ENCODE results near the gene MAP1S.

Gene MAP1S

GRCh38 chr19:17757125-17757524, 37.8 kb downstream of the MAP1S start:
- Histone ChIP-seq H3K4me3 (ENCODE audit: low read length) (no peak overlapping the region), H3K4me2 (ENCODE audit: low read length) (no peak overlapping the region), H3K4me1 (ENCODE audit: control insufficient read depth, insufficient read depth, low read length) (no peaks in the 10 kb centered on the region), H3K27me3 (ENCODE audit: control insufficient read depth, insufficient read depth, low read length) (peaks cover 30% of the 10 kb centered on the region), H3K9me3 (replicated peaks; ENCODE audit: low read length) (no peaks in the 10 kb centered on the region), H3K36me3 (ENCODE audit: insufficient read depth, low read length) (no peaks in the 10 kb centered on the region), H3K9ac (ENCODE audit: low read depth, low read length) (no peak overlapping the region)

- Histone ChIP-seq H3K27me3 (ENCODE audit: control insufficient read depth, insufficient read depth, low read length) (peaks cover 26% of the 10 kb centered on the region), H3K9ac (ENCODE audit: low read depth, low read length) (no peak overlapping the region), H3K9me3 (replicated peaks; ENCODE audit: low read length) (no peaks in the 10 kb centered on the region), H3K4me1 (ENCODE audit: control insufficient read depth, insufficient read depth, low read length) (no peaks in the 10 kb centered on the region), H3K36me3 (ENCODE audit: insufficient read depth, low read length) (no peaks in the 10 kb centered on the region), H3K4me3 (ENCODE audit: low read length) (no peak overlapping the region), H3K4me2 (ENCODE audit: low read length) (no peak overlapping the region)
Measured at GRCh38 chr19:17758515-17758914, 39.2 kb downstream of the MAP1S start.

DNA sequence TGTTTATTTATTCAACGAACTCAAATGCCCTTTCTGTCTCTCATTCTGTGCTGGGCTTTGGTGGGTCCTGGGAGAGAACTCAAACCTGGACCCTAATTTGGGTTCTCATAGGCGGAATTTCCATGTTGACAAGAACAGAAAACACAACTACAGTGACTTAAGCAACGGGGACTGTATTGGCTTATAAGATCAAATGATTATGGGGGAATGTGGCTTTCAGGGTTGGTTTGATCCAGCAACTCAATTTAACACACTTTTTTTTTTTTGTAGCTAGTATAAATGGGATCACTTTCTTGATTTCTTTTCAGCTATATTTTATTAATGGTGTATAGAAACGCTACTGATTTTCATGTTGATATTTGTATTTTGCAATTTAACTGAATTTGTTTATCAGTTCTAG, 41.9 kb downstream of the MAP1S start:
- H3K4me1 ChIP-seq (ENCODE audit: control insufficient read depth, insufficient read depth, low read length) = no peaks in the 10 kb centered on the region
- H3K36me3 ChIP-seq (ENCODE audit: insufficient read depth, low read length) = no peaks in the 10 kb centered on the region

DNA sequence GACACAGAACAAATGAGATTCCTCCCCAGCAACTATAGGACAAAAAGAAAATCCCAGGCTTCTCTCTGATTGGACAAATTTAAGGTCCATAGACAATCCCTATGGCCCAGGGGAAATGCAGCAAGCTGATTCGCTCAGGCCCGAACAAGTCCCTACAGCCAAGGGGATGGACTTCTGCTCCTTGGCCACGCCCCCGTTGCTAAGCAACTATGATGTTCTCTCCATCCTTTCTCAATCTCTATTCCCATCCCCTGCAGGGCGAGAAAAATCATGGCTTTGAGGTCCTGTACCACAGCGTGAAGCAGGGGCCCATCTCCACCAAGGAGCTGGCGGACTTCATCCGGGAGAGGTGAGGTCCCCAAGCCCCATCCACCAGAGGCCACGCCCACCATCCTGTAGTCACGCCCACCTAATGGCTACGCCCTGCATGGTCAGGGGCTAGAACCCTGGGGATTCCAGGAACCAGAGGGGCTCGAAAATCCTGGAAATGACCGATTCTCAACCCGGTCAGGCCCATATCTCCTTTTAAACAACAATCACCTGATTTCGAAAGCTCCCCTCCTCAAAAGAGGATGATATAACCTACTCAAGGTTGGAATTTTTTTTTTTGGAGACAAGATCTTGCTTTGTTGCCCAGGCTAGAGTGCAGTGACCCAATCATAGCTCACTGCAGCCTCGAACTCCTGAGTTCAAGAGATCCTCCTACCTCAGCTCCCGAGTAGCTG, 43.4 kb downstream of the MAP1S start:
- Histone ChIP-seq H3K36me3 (ENCODE audit: insufficient read depth, low read length) (no peaks in the 10 kb centered on the region), H3K4me2 (ENCODE audit: low read length) (no peak overlapping the region), H3K9me3 (replicated peaks; ENCODE audit: low read length) (no peaks in the 10 kb centered on the region), H3K27me3 (ENCODE audit: control insufficient read depth, insufficient read depth, low read length) (peaks cover 5% of the 10 kb centered on the region), H3K4me1 (ENCODE audit: control insufficient read depth, insufficient read depth, low read length) (peaks cover 4% of the 10 kb centered on the region), H3K4me3 (ENCODE audit: low read length) (no peak overlapping the region), H3K9ac (ENCODE audit: low read depth, low read length) (no peak overlapping the region)

More for the DNA sequence above, 41.9 kb downstream of the MAP1S start:
- Histone ChIP-seq H3K4me3 (ENCODE audit: low read length) (no peak overlapping the region), H3K9me3 (replicated peaks; ENCODE audit: low read length) (no peaks in the 10 kb centered on the region), H3K9ac (ENCODE audit: low read depth, low read length) (no peak overlapping the region), H3K27me3 (ENCODE audit: control insufficient read depth, insufficient read depth, low read length) (peaks cover 10% of the 10 kb centered on the region), H3K4me2 (ENCODE audit: low read length) (no peak overlapping the region)

DNA sequence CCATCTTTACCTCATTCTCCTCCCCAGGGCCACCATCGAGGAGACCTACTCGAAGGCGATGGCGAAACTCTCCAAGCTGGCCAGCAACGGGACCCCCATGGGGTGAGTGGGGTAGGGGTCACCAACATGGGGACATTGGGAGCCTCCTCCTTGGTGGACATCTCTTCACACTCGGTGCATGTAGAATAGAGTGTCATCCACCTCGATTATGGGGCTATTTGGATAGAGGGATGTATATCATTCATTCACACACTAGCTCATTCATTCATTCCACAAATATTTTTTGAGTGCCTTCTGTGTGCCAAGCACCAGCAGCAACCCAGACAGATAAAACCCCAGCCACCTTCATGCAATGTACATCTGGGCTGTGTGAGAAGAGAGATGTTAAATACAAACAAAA, 45.1 kb downstream of the MAP1S start:
- H3K9me3 ChIP-seq (replicated peaks; ENCODE audit: low read length) = no peaks in the 10 kb centered on the region
- H3K4me1 ChIP-seq (ENCODE audit: control insufficient read depth, insufficient read depth, low read length) = peaks cover 4% of the 10 kb centered on the region
- no peak overlapping the region for H3K4me3 ChIP-seq (ENCODE audit: low read length)
- no peak overlapping the region for H3K9ac ChIP-seq (ENCODE audit: low read depth, low read length)
- no peak overlapping the region for H3K4me2 ChIP-seq (ENCODE audit: low read length)
- H3K27me3 ChIP-seq (ENCODE audit: control insufficient read depth, insufficient read depth, low read length) = peaks cover 5% of the 10 kb centered on the region
- H3K36me3 ChIP-seq (ENCODE audit: insufficient read depth, low read length) = no peaks in the 10 kb centered on the region

GRCh38 chr19:17765069-17765618, 45.9 kb downstream of the MAP1S start:
- peaks cover 4% of the 10 kb centered on the region for H3K4me1 ChIP-seq (ENCODE audit: control insufficient read depth, insufficient read depth, low read length)
- no peaks in the 10 kb centered on the region for H3K9me3 ChIP-seq (replicated peaks; ENCODE audit: low read length)
- peaks cover 5% of the 10 kb centered on the region for H3K27me3 ChIP-seq (ENCODE audit: control insufficient read depth, insufficient read depth, low read length)
- no peak overlapping the region for H3K9ac ChIP-seq (ENCODE audit: low read depth, low read length)
- no peak overlapping the region for H3K4me3 ChIP-seq (ENCODE audit: low read length)
- H3K4me2 ChIP-seq (ENCODE audit: low read length) = no peak overlapping the region
- no peaks in the 10 kb centered on the region for H3K36me3 ChIP-seq (ENCODE audit: insufficient read depth, low read length)

GRCh38 chr19:17766543-17767131, 47.4 kb downstream of the MAP1S start:
- H3K4me3 ChIP-seq (ENCODE audit: low read length) = peak overlapping the region; percentile 45
- H3K36me3 ChIP-seq (ENCODE audit: insufficient read depth, low read length) = no peaks in the 10 kb centered on the region
- H3K9ac ChIP-seq (ENCODE audit: low read depth, low read length) = no peak overlapping the region

GRCh38 chr19:17767559-17767958, 48.3 kb downstream of the MAP1S start:
- no peak overlapping the region for H3K9ac ChIP-seq (ENCODE audit: low read depth, low read length)
- no peaks in the 10 kb centered on the region for H3K27me3 ChIP-seq (ENCODE audit: control insufficient read depth, insufficient read depth, low read length)
- no peaks in the 10 kb centered on the region for H3K36me3 ChIP-seq (ENCODE audit: insufficient read depth, low read length)
- no peak overlapping the region for H3K4me3 ChIP-seq (ENCODE audit: low read length)
- H3K9me3 ChIP-seq (replicated peaks; ENCODE audit: low read length) = no peaks in the 10 kb centered on the region
- H3K4me1 ChIP-seq (ENCODE audit: control insufficient read depth, insufficient read depth, low read length) = peaks cover 4% of the 10 kb centered on the region
- no peak overlapping the region for H3K4me2 ChIP-seq (ENCODE audit: low read length)

More at GRCh38 chr19:17766543-17767131, 47.4 kb downstream of the MAP1S start:
- H3K4me2 ChIP-seq (ENCODE audit: low read length) = peak overlapping the region; percentile 83
- H3K4me1 ChIP-seq (ENCODE audit: control insufficient read depth, insufficient read depth, low read length) = peaks cover 4% of the 10 kb centered on the region
- H3K27me3 ChIP-seq (ENCODE audit: control insufficient read depth, insufficient read depth, low read length) = no peaks in the 10 kb centered on the region
- H3K9me3 ChIP-seq (replicated peaks; ENCODE audit: low read length) = no peaks in the 10 kb centered on the region

GRCh38 chr19:17770613-17771012, 51.3 kb downstream of the MAP1S start:
- peaks cover 4% of the 10 kb centered on the region for H3K4me1 ChIP-seq (ENCODE audit: control insufficient read depth, insufficient read depth, low read length)
- no peak overlapping the region for H3K9ac ChIP-seq (ENCODE audit: low read depth, low read length)
- no peaks in the 10 kb centered on the region for H3K36me3 ChIP-seq (ENCODE audit: insufficient read depth, low read length)
- H3K9me3 ChIP-seq (replicated peaks; ENCODE audit: low read length) = no peaks in the 10 kb centered on the region
- peaks cover 2% of the 10 kb centered on the region for H3K27me3 ChIP-seq (ENCODE audit: control insufficient read depth, insufficient read depth, low read length)
- no peak overlapping the region for H3K4me3 ChIP-seq (ENCODE audit: low read length)
- no peak overlapping the region for H3K4me2 ChIP-seq (ENCODE audit: low read length)

- H3K9me3 ChIP-seq (replicated peaks; ENCODE audit: low read length) = no peaks in the 10 kb centered on the region
- H3K4me3 ChIP-seq (ENCODE audit: low read length) = no peak overlapping the region
- H3K27me3 ChIP-seq (ENCODE audit: control insufficient read depth, insufficient read depth, low read length) = peaks cover 6% of the 10 kb centered on the region
- H3K4me2 ChIP-seq (ENCODE audit: low read length) = no peak overlapping the region
- no peak overlapping the region for H3K9ac ChIP-seq (ENCODE audit: low read depth, low read length)
- no peaks in the 10 kb centered on the region for H3K36me3 ChIP-seq (ENCODE audit: insufficient read depth, low read length)
- no peaks in the 10 kb centered on the region for H3K4me1 ChIP-seq (ENCODE audit: control insufficient read depth, insufficient read depth, low read length)
Measured at GRCh38 chr19:17772172-17772571, 52.9 kb downstream of the MAP1S start.

DNA sequence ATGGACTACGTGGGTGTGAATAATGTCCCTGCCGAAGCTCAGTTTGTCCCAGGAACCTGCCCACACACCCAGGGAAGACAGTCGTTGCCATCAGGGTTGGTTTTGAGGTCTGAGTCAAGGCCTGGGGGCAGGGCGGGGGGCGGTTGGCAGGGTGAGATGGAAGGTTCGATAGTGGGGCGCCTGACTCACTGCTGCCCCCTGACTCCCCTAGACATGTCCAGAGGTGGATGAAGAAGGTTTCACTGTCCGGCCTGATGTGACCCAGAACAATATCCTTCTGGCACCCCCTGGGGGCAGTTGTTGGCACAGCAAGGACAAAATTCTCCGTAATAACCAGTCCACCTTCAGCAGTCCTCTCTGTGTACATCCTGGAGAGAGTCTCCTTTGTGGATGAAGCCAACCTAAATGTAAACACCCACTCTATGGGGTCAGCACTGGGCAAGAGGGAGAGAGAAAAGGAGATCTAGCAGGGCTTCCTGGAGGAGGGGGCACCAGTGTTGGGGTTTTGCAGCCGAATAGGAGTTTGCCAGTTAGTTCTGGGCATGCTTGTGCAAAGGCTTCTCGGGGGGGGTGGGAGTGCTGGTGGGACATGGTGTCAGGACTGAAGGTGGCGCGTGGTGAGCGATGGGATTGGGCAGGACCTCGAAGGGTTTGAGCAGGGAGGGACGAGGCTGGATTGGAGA, 56.1 kb downstream of the MAP1S start:
- Histone ChIP-seq H3K9me3 (replicated peaks; ENCODE audit: low read length) (no peaks in the 10 kb centered on the region), H3K36me3 (ENCODE audit: insufficient read depth, low read length) (no peaks in the 10 kb centered on the region), H3K27me3 (ENCODE audit: control insufficient read depth, insufficient read depth, low read length) (peaks cover 15% of the 10 kb centered on the region)

More for the DNA sequence above, 56.1 kb downstream of the MAP1S start:
- Histone ChIP-seq H3K4me3 (ENCODE audit: low read length) (no peak overlapping the region), H3K4me2 (ENCODE audit: low read length) (no peak overlapping the region), H3K9ac (ENCODE audit: low read depth, low read length) (no peak overlapping the region), H3K4me1 (ENCODE audit: control insufficient read depth, insufficient read depth, low read length) (peaks cover 7% of the 10 kb centered on the region)
